Vagina (tissue), 2 donors: Measurements from ENCODE around the gene GALC.

Source experiments
- CTCF ChIP-seq, 3 experiments: fragments of 450-650 bp in 2 of 3; fragments of 200-600 bp in 1 of 3; sonication (generic) in 1 of 3; IDR thresholded peaks; one replicate each; pipeline ENCODE4 v1.5.1; 2017 to 2019; ENCODE audit warnings: antibody characterized with exemption in 3 of 3, mild to moderate bottlenecking in 2 of 3, moderate library complexity in 2 of 3
- POLR2A ChIP-seq, 2 donors: fragments of 450-650 bp; IDR thresholded peaks; one replicate each; pipeline ENCODE4 v1.6.1; 2017; ENCODE audit warnings: antibody characterized with exemption in 2 of 2, mild to moderate bottlenecking in 2 of 2, moderate library complexity in 2 of 2

GRCh38 chr14:87998482-87998881, 5.5 kb upstream of the GALC start:
- TF ChIP-seq CTCF (IDR thresholded peaks at IDR 0.05) (no peak), POLR2A (IDR thresholded peaks at IDR 0.05) (no peak)
